ENCODE results near the gene C7orf57. TPM values are rescaled to one million over a fixed set of nuclear protein-coding genes. Genes with fewer than 3 reads are reported as not detected.

The C7orf57 gene
- total and polyA plus RNA-seq, 2 donors (not counting 1 experiment from before 2014, with no cell fraction given): not detected

GRCh38 chr7:48046458-48046857 is 11.1 kb downstream of the C7orf57 start:
- DNase-seq (no peak), ATAC-seq (ENCODE audit: low read depth) (no peak)
- no peak overlapping the region for H2AFZ ChIP-seq (ENCODE audit: insufficient read depth, low read depth, low read length, poor library complexity, severe bottlenecking)
- POLR2A ChIA-PET: interaction anchor here (0.5 kb wide), 1 partner anchor 41 kb away, joined by 5 read pairs; no protein-coding TSS in a partner anchor
- Mint-ChIP-seq H3K4me1 (peaks cover 4% of the 10 kb centered on the region), H3K27ac (no peak overlapping the region), H3K27me3 (peaks cover 3% of the 10 kb centered on the region), H3K4me3 (no peak overlapping the region), H3K9me3 (ENCODE audit: insufficient read depth) (no peaks in the 10 kb centered on the region)
- no peaks in the 10 kb centered on the region for H3K79me2 ChIP-seq (ENCODE audit: control insufficient read depth, insufficient read depth, low read length)
- H3K36me3 ChIP-seq (replicated peaks in 1 of 2; ENCODE audit: control extremely low read depth in 1 of 2, control insufficient read depth in 1 of 2, extremely low read depth in 1 of 2, insufficient read depth in 2 of 2, low read length in 1 of 2): no peaks in the 10 kb centered on the region
- WGBS (ENCODE audit: insufficient coverage): 72% methylated on average over 11 of the region's 14 CpGs
- H3K4me2 ChIP-seq (replicated peaks; ENCODE audit: low read depth, low read length, poor library complexity, severe bottlenecking): no peak overlapping the region
- TF ChIP-seq, protein P1, sequence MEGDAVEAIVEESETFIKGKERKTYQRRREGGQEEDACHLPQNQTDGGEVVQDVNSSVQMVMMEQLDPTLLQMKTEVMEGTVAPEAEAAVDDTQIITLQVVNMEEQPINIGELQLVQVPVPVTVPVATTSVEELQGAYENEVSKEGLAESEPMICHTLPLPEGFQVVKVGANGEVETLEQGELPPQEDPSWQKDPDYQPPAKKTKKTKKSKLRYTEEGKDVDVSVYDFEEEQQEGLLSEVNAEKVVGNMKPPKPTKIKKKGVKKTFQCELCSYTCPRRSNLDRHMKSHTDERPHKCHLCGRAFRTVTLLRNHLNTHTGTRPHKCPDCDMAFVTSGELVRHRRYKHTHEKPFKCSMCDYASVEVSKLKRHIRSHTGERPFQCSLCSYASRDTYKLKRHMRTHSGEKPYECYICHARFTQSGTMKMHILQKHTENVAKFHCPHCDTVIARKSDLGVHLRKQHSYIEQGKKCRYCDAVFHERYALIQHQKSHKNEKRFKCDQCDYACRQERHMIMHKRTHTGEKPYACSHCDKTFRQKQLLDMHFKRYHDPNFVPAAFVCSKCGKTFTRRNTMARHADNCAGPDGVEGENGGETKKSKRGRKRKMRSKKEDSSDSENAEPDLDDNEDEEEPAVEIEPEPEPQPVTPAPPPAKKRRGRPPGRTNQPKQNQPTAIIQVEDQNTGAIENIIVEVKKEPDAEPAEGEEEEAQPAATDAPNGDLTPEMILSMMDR (IDR thresholded peaks at IDR 0.05): no peak
- TF ChIP-seq EZH2 (IDR thresholded peaks at IDR 0.05; ENCODE audit: borderline replicate concordance, insufficient read depth, low read depth, low read length, poor library complexity, severe bottlenecking): no peak
- H3K27me3 ChIP-seq (replicated peaks in 1 of 4; ENCODE audit: control extremely low read depth in 1 of 4, control insufficient read depth in 3 of 4, insufficient read depth in 4 of 4, low read length in 3 of 4): no peaks in the 10 kb centered on the region
- no peak overlapping the region for H3K9ac ChIP-seq (ENCODE audit: low read length)
- H4K20me1 ChIP-seq (ENCODE audit: control insufficient read depth, insufficient read depth, low read length, poor library complexity, severe bottlenecking): no peaks in the 10 kb centered on the region
- no peak overlapping the region for H3K27ac ChIP-seq (ENCODE audit: low read length in 2 of 2)
- H3K4me1 ChIP-seq (ENCODE audit: control insufficient read depth in 2 of 2, insufficient read depth in 2 of 2, low read length in 2 of 2): no peaks in the 10 kb centered on the region
- intact Hi-C loops (cut with micrococcal nuclease): no loop called here
- no peaks in the 10 kb centered on the region for H3K9me3 ChIP-seq (ENCODE audit: control extremely low read depth in 1 of 3, control insufficient read depth in 2 of 3, insufficient read depth in 1 of 3, low read length in 2 of 3)
- H3K4me3 ChIP-seq (ENCODE audit: control extremely low read depth in 1 of 5, extremely low read depth in 1 of 5, insufficient read depth in 1 of 5, low read depth in 2 of 5, low read length in 4 of 5): no peak overlapping the region
- CTCF ChIA-PET: no interaction called here

DNA sequence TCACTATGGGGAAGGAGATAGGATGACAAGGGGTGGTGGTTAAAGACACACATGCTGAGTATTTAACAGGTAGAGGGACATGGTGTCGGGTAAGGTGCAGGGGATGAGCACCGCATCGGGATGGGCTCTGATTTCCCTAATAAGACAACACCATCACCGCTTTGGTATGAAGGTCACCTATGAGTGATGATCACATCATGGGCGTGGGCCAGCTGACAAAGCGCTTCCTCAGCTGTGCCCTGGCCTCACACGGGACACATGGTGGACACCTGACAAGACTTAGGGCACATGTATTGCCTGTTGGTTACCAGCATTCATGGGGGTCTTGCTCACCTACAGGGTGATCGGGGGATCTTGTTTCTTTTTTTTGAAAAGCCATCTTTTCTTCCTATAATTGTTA is 12.8 kb downstream of the C7orf57 start:
- DNase-seq (no peak), ATAC-seq (ENCODE audit: low read depth) (no peak)
- Mint-ChIP-seq H3K27ac (no peak overlapping the region), H3K9me3 (ENCODE audit: insufficient read depth) (no peaks in the 10 kb centered on the region), H3K4me1 (peaks cover 10% of the 10 kb centered on the region), H3K4me3 (no peak overlapping the region), H3K27me3 (peaks cover 3% of the 10 kb centered on the region)
- no peak overlapping the region for H2AFZ ChIP-seq (ENCODE audit: insufficient read depth, low read depth, low read length, poor library complexity, severe bottlenecking)
- WGBS (ENCODE audit: insufficient coverage): 95% methylated on average over 6 of the region's 8 CpGs
- no peak overlapping the region for H3K4me2 ChIP-seq (replicated peaks; ENCODE audit: low read depth, low read length, poor library complexity, severe bottlenecking)
- no peaks in the 10 kb centered on the region for H3K36me3 ChIP-seq (replicated peaks in 1 of 2; ENCODE audit: control extremely low read depth in 1 of 2, control insufficient read depth in 1 of 2, extremely low read depth in 1 of 2, insufficient read depth in 2 of 2, low read length in 1 of 2)
- TF ChIP-seq, protein P1 (IDR thresholded peaks at IDR 0.05): no peak
- no peak for TF ChIP-seq EZH2 (IDR thresholded peaks at IDR 0.05; ENCODE audit: borderline replicate concordance, insufficient read depth, low read depth, low read length, poor library complexity, severe bottlenecking)
- POLR2A ChIA-PET: no interaction called here
- no peaks in the 10 kb centered on the region for H3K4me1 ChIP-seq (ENCODE audit: control insufficient read depth in 2 of 2, insufficient read depth in 2 of 2, low read length in 2 of 2)
- H3K9me3 ChIP-seq (ENCODE audit: control extremely low read depth in 1 of 3, control insufficient read depth in 2 of 3, insufficient read depth in 1 of 3, low read length in 2 of 3): no peaks in the 10 kb centered on the region
- no peaks in the 10 kb centered on the region for H4K20me1 ChIP-seq (ENCODE audit: control insufficient read depth, insufficient read depth, low read length, poor library complexity, severe bottlenecking)
- intact Hi-C loops (cut with micrococcal nuclease): no loop called here
- no peak overlapping the region for H3K9ac ChIP-seq (ENCODE audit: low read length)
- no peak overlapping the region for H3K4me3 ChIP-seq (ENCODE audit: control extremely low read depth in 1 of 5, extremely low read depth in 1 of 5, insufficient read depth in 1 of 5, low read depth in 2 of 5, low read length in 4 of 5)
- H3K79me2 ChIP-seq (ENCODE audit: control insufficient read depth, insufficient read depth, low read length): no peaks in the 10 kb centered on the region
- no peak overlapping the region for H3K27ac ChIP-seq (ENCODE audit: low read length in 2 of 2)
- H3K27me3 ChIP-seq (replicated peaks in 1 of 4; ENCODE audit: control extremely low read depth in 1 of 4, control insufficient read depth in 3 of 4, insufficient read depth in 4 of 4, low read length in 3 of 4): no peaks in the 10 kb centered on the region
- CTCF ChIA-PET: no interaction called here
